HepG2 (cell line): Measurements from ENCODE around the gene ARID1A. TPM values are rescaled to one million over a fixed set of nuclear protein-coding genes. Genes with fewer than 3 reads are reported as not detected.

Experiments used
- AHR ChIP-seq: IDR thresholded peaks from 2 replicates; pipeline ENCODE4 v1.6.1; 2018; ENCODE audit warnings: missing genetic modification reagents, missing compliant biosample characterization
- ESRRA ChIP-seq: sonication (generic); formaldehyde crosslinking; IDR thresholded peaks from 2 replicates; pipeline ENCODE4 v1.5.1; 2020; ENCODE audit warnings: mild to moderate bottlenecking, low read depth, missing genetic modification reagents
- ETV5 ChIP-seq: IDR thresholded peaks from 2 replicates; pipeline ENCODE4 v1.6.1; 2018; ENCODE audit warnings: missing biosample characterization, missing genetic modification reagents, inconsistent platforms, borderline replicate concordance
- FOXM1 ChIP-seq: sonication (generic); formaldehyde crosslinking; IDR thresholded peaks from 2 replicates; pipeline ENCODE4 v1.5.0; 2020; ENCODE audit warnings: missing genetic modification reagents
- FOXP1 ChIP-seq, 2 experiments: fragments of 450-650 bp in 1 of 2; IDR thresholded peaks; 2 replicates each; pipeline ENCODE4 v1.6.1; 2017 to 2018; ENCODE audit warnings: antibody characterized with exemption in 1 of 2
- HNF1A ChIP-seq, 2 experiments: sonication (generic) in 1 of 2; formaldehyde crosslinking in 1 of 2; IDR thresholded peaks; 2 replicates each; pipeline versions ENCODE4 v1.4.0 to v1.6.1; 2016 to 2020; ENCODE audit warnings: borderline replicate concordance in 1 of 2, low read depth in 1 of 2, mild to moderate bottlenecking in 1 of 2, missing genetic modification reagents in 1 of 2
- JDP2 ChIP-seq: sonication (generic); formaldehyde crosslinking; IDR thresholded peaks from 2 replicates; pipeline ENCODE4 v1.8.1; 2022; ENCODE audit warnings: missing genetic modification reagents, borderline replicate concordance
- KLF6 ChIP-seq: IDR thresholded peaks from 2 replicates; pipeline ENCODE4 v1.8.0; 2016; ENCODE audit warnings: missing biosample characterization, missing genetic modification reagents
- MAX ChIP-seq: IDR thresholded peaks from 2 replicates; pipeline ENCODE4 v1.6.1; 2012; ENCODE audit warnings: inconsistent platforms
- MIXL1 ChIP-seq: IDR thresholded peaks from 2 replicates; pipeline ENCODE4 v1.6.1; 2016
- PTBP1 ChIP-seq: fragments of 200-400 bp; formaldehyde crosslinking; IDR thresholded peaks from 2 replicates; pipeline ENCODE4 v1.6.1; 2018; ENCODE audit warnings: low read length, low read depth; ENCODE audit not compliant: poor library complexity, severe bottlenecking
- RFX3 ChIP-seq: IDR thresholded peaks from 2 replicates; pipeline ENCODE4 v1.6.1; 2016; ENCODE audit warnings: missing biosample characterization, missing genetic modification reagents
- SMC3 ChIP-seq: IDR thresholded peaks from 2 replicates; pipeline ENCODE4 v1.6.1; 2011; ENCODE audit warnings: low read length, improper control_type of control experiment
- ZBTB20 ChIP-seq: sonication (generic); formaldehyde crosslinking; IDR thresholded peaks from 2 replicates; pipeline ENCODE4 v1.8.1; 2023; ENCODE audit warnings: missing genetic modification reagents, low read depth, mild to moderate bottlenecking, borderline replicate concordance
- ZBTB42 ChIP-seq: sonication (generic); formaldehyde crosslinking; IDR thresholded peaks from 2 replicates; pipeline ENCODE4 v1.5.0; 2020; ENCODE audit warnings: mild to moderate bottlenecking, missing genetic modification reagents
- ZNF224 ChIP-seq: sonication (generic); formaldehyde crosslinking; IDR thresholded peaks from 2 replicates; pipeline ENCODE4 v1.5.0; 2020; ENCODE audit warnings: mild to moderate bottlenecking, missing genetic modification reagents
- ZNF562 ChIP-seq: sonication (generic); formaldehyde crosslinking; IDR thresholded peaks from 2 replicates; pipeline ENCODE4 v1.8.0; 2022; ENCODE audit warnings: missing genetic modification reagents, borderline replicate concordance
- ZNF605 ChIP-seq: sonication (generic); formaldehyde crosslinking; IDR thresholded peaks from 2 replicates; pipeline ENCODE4 v1.8.0; 2022; ENCODE audit warnings: mild to moderate bottlenecking, missing genetic modification reagents
- ZNF790 ChIP-seq: sonication (generic); formaldehyde crosslinking; IDR thresholded peaks from 2 replicates; pipeline ENCODE4 v1.8.0; 2022; ENCODE audit warnings: missing genetic modification reagents, mild to moderate bottlenecking, borderline replicate concordance
- ZNF850 ChIP-seq: sonication (generic); formaldehyde crosslinking; conservative IDR thresholded peaks from 2 replicates; pipeline ENCODE4 v1.9.0; 2021; ENCODE audit warnings: mild to moderate bottlenecking, missing genetic modification reagents
- polyA plus RNA-seq, 8 experiments: library from polyadenylated mRNA; depleted of rRNA in 3 of 8; stranded (reverse) in 7 of 8; unstranded in 1 of 8; fragments of >200 nt; fragmentation: Illumina TruSeq in 4 of 8; extraction: Trizol in 4 of 8; gene quantifications; 2 replicates each; pipeline versions ENCODE4 v1.2.1 to v1.2.3, GENCODE V29; 2011 to 2016; ENCODE audit warnings: low read depth in 4 of 8, missing spikeins in 1 of 8, mixed read lengths in 1 of 8; ENCODE audit not compliant: insufficient read depth in 1 of 8
- total RNA-seq, 5 experiments: library from RNA; depleted of rRNA; stranded (reverse); fragments of >200 nt; fragmentation: Illumina TruSeq; extraction: Trizol; gene quantifications; 2 replicates each; pipeline ENCODE4 v1.2.3, GENCODE V29; 2016; ENCODE audit warnings: low read depth in 1 of 5
- TF ChIP-seq, protein P1 (sequence below): sonication (generic); formaldehyde crosslinking; IDR thresholded peaks from 2 replicates; pipeline ENCODE4 v1.4.0; 2020; ENCODE audit warnings: missing genetic modification reagents; ENCODE audit errors: not compliant biosample characterization
- TF ChIP-seq, protein P2 (sequence below): sonication (generic); formaldehyde crosslinking; IDR thresholded peaks from 2 replicates; pipeline ENCODE4 v1.4.0; 2020; ENCODE audit warnings: mild to moderate bottlenecking, missing genetic modification reagents, borderline replicate concordance

Gene ARID1A
- total and polyA plus RNA-seq, 2 of the 13 experiments (the other 11 are each of a cell fraction or from before 2014, with no cell fraction given) = 11.9 to 15.9 TPM

- TF ChIP-seq, protein P1, sequence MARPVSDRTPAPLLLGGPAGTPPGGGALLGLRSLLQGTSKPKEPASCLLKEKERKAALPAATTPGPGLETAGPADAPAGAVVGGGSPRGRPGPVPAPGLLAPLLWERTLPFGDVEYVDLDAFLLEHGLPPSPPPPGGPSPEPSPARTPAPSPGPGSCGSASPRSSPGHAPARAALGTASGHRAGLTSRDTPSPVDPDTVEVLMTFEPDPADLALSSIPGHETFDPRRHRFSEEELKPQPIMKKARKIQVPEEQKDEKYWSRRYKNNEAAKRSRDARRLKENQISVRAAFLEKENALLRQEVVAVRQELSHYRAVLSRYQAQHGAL (CRISPR knock-in tag) = no peak
- TF ChIP-seq ZNF224 = no peak
- TF ChIP-seq ZNF850 (CRISPR knock-in tag) = no peak
- TF ChIP-seq, protein P2, sequence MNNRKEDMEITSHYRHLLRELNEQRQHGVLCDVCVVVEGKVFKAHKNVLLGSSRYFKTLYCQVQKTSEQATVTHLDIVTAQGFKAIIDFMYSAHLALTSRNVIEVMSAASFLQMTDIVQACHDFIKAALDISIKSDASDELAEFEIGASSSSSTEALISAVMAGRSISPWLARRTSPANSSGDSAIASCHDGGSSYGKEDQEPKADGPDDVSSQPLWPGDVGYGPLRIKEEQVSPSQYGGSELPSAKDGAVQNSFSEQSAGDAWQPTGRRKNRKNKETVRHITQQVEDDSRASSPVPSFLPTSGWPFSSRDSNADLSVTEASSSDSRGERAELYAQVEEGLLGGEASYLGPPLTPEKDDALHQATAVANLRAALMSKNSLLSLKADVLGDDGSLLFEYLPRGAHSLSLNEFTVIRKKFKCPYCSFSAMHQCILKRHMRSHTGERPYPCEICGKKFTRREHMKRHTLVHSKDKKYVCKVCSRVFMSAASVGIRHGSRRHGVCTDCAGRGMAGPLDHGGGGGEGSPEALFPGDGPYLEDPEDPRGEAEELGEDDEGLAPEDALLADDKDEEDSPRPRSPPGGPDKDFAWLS (CRISPR knock-in tag) = no peak
- TF ChIP-seq FOXM1 (CRISPR knock-in tag) = no peak
- TF ChIP-seq ETV5 (CRISPR knock-in tag) = no peak
- TF ChIP-seq ZNF790 = no peak; the same call in 1 of the 2 replicates
- no peak for TF ChIP-seq PTBP1
- no peak for TF ChIP-seq ESRRA (CRISPR knock-in tag)
- 0 out of 2 replicates have a peak, but pooled peaks have one; percentile 54 for TF ChIP-seq AHR (CRISPR knock-in tag)
- no peak for TF ChIP-seq ZNF605 (CRISPR knock-in tag)
- peak; percentile 62; the same call in 1 of the 2 replicates for TF ChIP-seq MAX
- TF ChIP-seq ZNF562 (CRISPR knock-in tag) = no peak
- no peak for TF ChIP-seq KLF6 (CRISPR knock-in tag)
- no peak for TF ChIP-seq SMC3
- no peak for TF ChIP-seq HNF1A (IDR thresholded peaks at IDR 0.05; ENCODE audit: low read depth)
- 0 out of 2 replicates have a peak, but pooled peaks have one; percentile 28 for TF ChIP-seq HNF1A (CRISPR knock-in tag; IDR thresholded peaks at IDR 0.05; ENCODE audit: borderline replicate concordance)
- 0 out of 2 replicates have a peak, but pooled peaks have one; percentile 39 for TF ChIP-seq MIXL1 (CRISPR knock-in tag)
- no peak for TF ChIP-seq RFX3
- no peak for TF ChIP-seq ZBTB42 (CRISPR knock-in tag)
- TF ChIP-seq ZBTB20 = no peak
- TF ChIP-seq JDP2 = no peak
- no peak for TF ChIP-seq FOXP1 (IDR thresholded peaks at IDR 0.05)
- TF ChIP-seq FOXP1 (CRISPR knock-in tag; IDR thresholded peaks at IDR 0.05) = no peak
Observed at GRCh38 chr1:26786437-26787380, 90.9 kb downstream of the ARID1A start (continued).
